K562 (cell line): ENCODE measurements around the gene KCNK6. TPM values are rescaled to one million over a fixed set of nuclear protein-coding genes. Genes with fewer than 3 reads are reported as not detected.

ENCODE experiments used
- ATF3 ChIP-seq, 2 experiments: fragments of 450-650 bp in 1 of 2; sonication (generic) in 1 of 2; formaldehyde crosslinking in 1 of 2; IDR thresholded peaks in 1 of 2; conservative IDR thresholded peaks in 1 of 2; 2 replicates each; pipeline versions ENCODE4 v1.6.1 to v1.8.1; 2016 to 2023; ENCODE audit warnings: mild to moderate bottlenecking in 2 of 2, moderate library complexity in 2 of 2, inconsistent platforms in 1 of 2, missing genetic modification reagents in 1 of 2
- FOSL1 ChIP-seq: fragments of 200-800 bp; sonication (Bioruptor generic); conservative IDR thresholded peaks from 2 replicates; pipeline ENCODE4 v1.6.1; 2016; ENCODE audit warnings: missing genetic modification characterization, missing compliant biosample characterization
- GATAD2A ChIP-seq: fragments of 450-650 bp; IDR thresholded peaks from 2 replicates; pipeline ENCODE4 v1.6.1; 2017
- HOMEZ ChIP-seq: fragments of 250-450 bp; sonication (Bioruptor Pico); IDR thresholded peaks from 2 replicates; pipeline ENCODE4 v1.4.0; 2020; ENCODE audit warnings: mild to moderate bottlenecking, moderate library complexity
- ID3 ChIP-seq, 2 experiments: fragments of 250-450 bp in 1 of 2; fragments of 450-650 bp in 1 of 2; sonication (Bioruptor Pico) in 1 of 2; IDR thresholded peaks; 2 replicates each; pipeline versions ENCODE4 v1.6.1 to v1.8.0; 2016 to 2021; ENCODE audit warnings: mild to moderate bottlenecking in 2 of 2, moderate library complexity in 2 of 2, missing compliant biosample characterization in 1 of 2, missing genetic modification characterization in 1 of 2
- ILF3 ChIP-seq: fragments of 450-650 bp; IDR thresholded peaks from 2 replicates; pipeline ENCODE4 v1.6.1; 2018; ENCODE audit warnings: antibody characterized with exemption, mild to moderate bottlenecking, moderate library complexity, borderline replicate concordance
- KLF6 ChIP-seq: fragments of 250-450 bp; sonication (Bioruptor Pico); IDR thresholded peaks from 2 replicates; pipeline ENCODE4 v1.4.0; 2020; ENCODE audit warnings: mild to moderate bottlenecking, moderate library complexity, borderline replicate concordance
- MCM7 ChIP-seq, 2 experiments: fragments of 450-650 bp; IDR thresholded peaks; 2 replicates each; pipeline ENCODE4 v1.6.1; 2016 to 2018
- MTF1 ChIP-seq: fragments of 250-450 bp; sonication (Bioruptor Pico); IDR thresholded peaks from 2 replicates; pipeline ENCODE4 v1.9.0; 2021; ENCODE audit warnings: moderate library complexity, mild to moderate bottlenecking, inconsistent platforms, borderline replicate concordance
- NR3C1 ChIP-seq: sonication (generic); formaldehyde crosslinking; IDR thresholded peaks from 2 replicates; pipeline ENCODE4 v1.8.1; 2022; ENCODE audit warnings: missing genetic modification reagents
- RBFOX2 ChIP-seq: fragments of 200-400 bp; formaldehyde crosslinking; IDR thresholded peaks from 2 replicates; pipeline ENCODE4 v1.6.1; 2017; ENCODE audit warnings: low read depth, mild to moderate bottlenecking, low read length, moderate library complexity
- RBM25 ChIP-seq: fragments of 200-400 bp; formaldehyde crosslinking; IDR thresholded peaks from 2 replicates; pipeline ENCODE4 v1.6.1; 2018; ENCODE audit warnings: low read length, low read depth, moderate library complexity; ENCODE audit not compliant: severe bottlenecking
- RERE ChIP-seq: sonication (generic); formaldehyde crosslinking; IDR thresholded peaks from 2 replicates; pipeline ENCODE4 v1.8.0; 2023; ENCODE audit warnings: missing genetic modification reagents, mild to moderate bottlenecking, borderline replicate concordance
- ZNF280A ChIP-seq: fragments of 450-650 bp; IDR thresholded peaks from 2 replicates; pipeline ENCODE4 v1.6.1; 2018; ENCODE audit warnings: mild to moderate bottlenecking, low read depth; ENCODE audit not compliant: partially characterized antibody
- ZNF354B ChIP-seq: fragments of 250-450 bp; sonication (Bioruptor Pico); IDR thresholded peaks from 2 replicates; pipeline ENCODE4 v1.4.0; 2020
- polyA plus RNA-seq, 8 experiments: library from polyadenylated mRNA; depleted of rRNA in 4 of 8; stranded (reverse) in 5 of 8; unstranded in 3 of 8; fragments of >200 nt; fragmentation: Nextera tagmentation in 2 of 8; fragmentation: Illumina TruSeq in 1 of 8; extraction: Ambion mirVana in 2 of 8; extraction: Trizol in 1 of 8; gene quantifications; 2 replicates each; pipeline versions ENCODE4 v1.2.1 to v1.2.3, GENCODE V29; 2011 to 2014; ENCODE audit warnings: inconsistent platforms in 1 of 8, missing spikeins in 1 of 8
- total RNA-seq, 7 experiments: library from RNA; depleted of rRNA in 6 of 7; stranded (reverse); fragments of >200 nt in 6 of 7; fragmentation: Illumina TruSeq in 2 of 7; extraction: Trizol in 2 of 7; gene quantifications; 2 replicates each; pipeline versions ENCODE4 v1.2.1 to v1.2.3, GENCODE V29; 2011 to 2021; ENCODE audit warnings: low replicate concordance in 1 of 7

The KCNK6 gene
- total and polyA plus RNA-seq, 9 of the 15 experiments (the other 6 are each of a cell fraction or from before 2014, with no cell fraction given): 0.05 to 0.42 (median 0.15) TPM

GRCh38 chr19:38317104-38317612 lies 2.5 kb upstream of the KCNK6 start (continued):
- TF ChIP-seq MCM7 (IDR thresholded peaks at IDR 0.05): 0 out of 4 replicates have a peak, but pooled peaks of 1 of the 2 experiments have one; percentile 60
- peak; percentile 68 for TF ChIP-seq GATAD2A
- TF ChIP-seq MTF1 (CRISPR knock-in tag): no peak
- TF ChIP-seq ZNF354B (CRISPR knock-in tag): no peak
- no peak for TF ChIP-seq NR3C1 (CRISPR knock-in tag)
- no peak for TF ChIP-seq HOMEZ
- peak; percentile 61 for TF ChIP-seq RBFOX2
- no peak for TF ChIP-seq ZNF280A
- TF ChIP-seq ATF3 (IDR thresholded peaks at IDR 0.05): peak; percentile 39; the same call in 1 of the 2 replicates
- no peak for TF ChIP-seq ATF3 (CRISPR knock-in tag; conservative IDR thresholded peaks at IDR 0.05)
- no peak for TF ChIP-seq ID3 (CRISPR knock-in tag; IDR thresholded peaks at IDR 0.05)
- TF ChIP-seq ID3 (tag; IDR thresholded peaks at IDR 0.05): no peak; the same call in 1 of the 2 replicates
- TF ChIP-seq KLF6 (CRISPR knock-in tag): no peak
- TF ChIP-seq RERE: no peak
- TF ChIP-seq RBM25: no peak
- TF ChIP-seq FOSL1 (tag): peak; percentile 38; the same call in 1 of the 2 replicates
- no peak for TF ChIP-seq ILF3
